K562 (cell line): ENCODE measurements around the gene DLL4. TPM values are rescaled to one million over a fixed set of nuclear protein-coding genes. Genes with fewer than 3 reads are reported as not detected.

ENCODE experiments used
- ATAC-seq: fragments of 200-7000 bp; cut with Tn5 transposase; 3 replicates; pipeline ENCODE4 v1.9.1; 2020; ENCODE audit warnings: moderate library complexity
- BruUV-seq: library from RNA; stranded (reverse); fragments of 400-500 nt; replicated peaks from 2 replicates; lab custom pipeline; 2021; lab: Mats Ljungman, UMichigan
- CTCF ChIA-PET: fragments of 300-600 bp; formaldehyde crosslinking; extraction: SDS; loops from one replicate; lab custom pipeline; 2021; ENCODE audit warnings: low intra/inter-chr PET ratio; lab: Yijun Ruan, JAX
- POLR2A ChIA-PET: fragments of 300-600, 350-650 bp; sonication (Branson Sonifier 250); formaldehyde crosslinking; extraction: SDS; loops from one replicate; lab custom pipeline; 2021; ENCODE audit warnings: antibody characterized with exemption, inconsistent platforms; lab: Yijun Ruan, JAX
- DNase-seq, 4 experiments: peaks; one replicate each; pipeline versions ENCODE4 v3.0.0 to v3.0.0-alpha.2; 2011 to 2018; ENCODE audit warnings: low spot score in 3 of 4, mixed read lengths in 3 of 4; ENCODE audit errors: extremely low read depth in 1 of 4
- FAIRE-seq: peaks from 2 replicates; lab custom pipeline; 2011; peaks lifted over from hg19 to GRCh38; lab: Jason Lieb, UNC
- H2AFZ ChIP-seq: 2 replicates; pipeline ENCODE4 v1.6.0; 2011; ENCODE audit warnings: low read depth, low read length, control low read depth, inconsistent platforms
- H3K27ac ChIP-seq: fragments of 200-600 bp; 3 replicates; pipeline ENCODE4 v1.8.0; 2011; ENCODE audit warnings: low read depth, mild to moderate bottlenecking, control low read depth, inconsistent platforms, low read length, moderate library complexity, mixed read lengths; ENCODE audit errors: extremely low read depth
- H3K27me3 ChIP-seq, 2 experiments: fragments of 300-600 bp in 1 of 2; 2 replicates in 1 of 2; 3 replicates in 1 of 2; pipeline versions ENCODE4 v1.6.0 to v1.8.0; 2011; ENCODE audit warnings: inconsistent platforms in 2 of 2, low read length in 2 of 2, mild to moderate bottlenecking in 1 of 2, mixed read lengths in 1 of 2, moderate library complexity in 1 of 2; ENCODE audit not compliant: control insufficient read depth in 2 of 2, insufficient read depth in 2 of 2
- H3K36me3 ChIP-seq: fragments of 300-600 bp; 3 replicates; pipeline ENCODE4 v1.8.0; 2011; ENCODE audit warnings: mild to moderate bottlenecking, low read length, inconsistent platforms; ENCODE audit not compliant: control insufficient read depth, insufficient read depth
- H3K4me1 ChIP-seq, 2 experiments: fragments of 200-600 bp in 1 of 2; replicated peaks in 1 of 2; 2 replicates in 1 of 2; 3 replicates in 1 of 2; pipeline versions ENCODE4 v1.5.1 to v1.8.0; 2011; ENCODE audit warnings: inconsistent platforms in 2 of 2, low read length in 2 of 2, mild to moderate bottlenecking in 1 of 2, mixed read lengths in 1 of 2, moderate library complexity in 1 of 2; ENCODE audit not compliant: control insufficient read depth in 2 of 2, insufficient read depth in 2 of 2
- H3K4me2 ChIP-seq: 2 replicates; pipeline ENCODE4 v1.6.1; 2011; ENCODE audit warnings: low read length, control low read depth, inconsistent platforms, mixed read lengths; ENCODE audit not compliant: insufficient read depth
- H3K4me3 ChIP-seq: fragments of 200-600 bp; sonication (generic), shearing (Covaris generic); 2 replicates; pipeline ENCODE4 v1.5.1; 2016; ENCODE audit warnings: control low read depth, inconsistent platforms
- H3K79me2 ChIP-seq: fragments of 200-600 bp; 3 replicates; pipeline ENCODE4 v1.8.0; 2011; ENCODE audit warnings: low read length, inconsistent platforms; ENCODE audit not compliant: control insufficient read depth, insufficient read depth
- H3K9ac ChIP-seq, 2 experiments: 2 replicates each; pipeline versions ENCODE4 v1.6.0 to v1.6.1; 2011; ENCODE audit warnings: low read depth in 2 of 2, low read length in 2 of 2, control low read depth in 1 of 2, inconsistent platforms in 1 of 2, mild to moderate bottlenecking in 1 of 2, mixed read lengths in 1 of 2; ENCODE audit not compliant: insufficient read depth in 1 of 2
- H3K9me1 ChIP-seq: one replicate; pipeline ENCODE4 v1.6.0; 2011; ENCODE audit warnings: inconsistent platforms, mild to moderate bottlenecking, low read length, moderate library complexity; ENCODE audit not compliant: control insufficient read depth, insufficient read depth
- H3K9me3 ChIP-seq: replicated peaks from 2 replicates; pipeline ENCODE4 v1.5.1; 2011; ENCODE audit warnings: low read depth, low read length, inconsistent platforms; ENCODE audit not compliant: control insufficient read depth, insufficient read depth
- H4K20me1 ChIP-seq: replicated peaks from 2 replicates; pipeline ENCODE4 v1.6.1; 2011; ENCODE audit warnings: low read length, inconsistent platforms, mixed read lengths; ENCODE audit not compliant: control insufficient read depth, insufficient read depth
- GTF2A2 ChIP-seq: IDR thresholded peaks from 2 replicates; pipeline ENCODE4 v1.6.1; 2016; ENCODE audit warnings: mild to moderate bottlenecking, missing genetic modification characterization, missing compliant biosample characterization
- POLR2G ChIP-seq: fragments of 200-400 bp; formaldehyde crosslinking; IDR thresholded peaks from 2 replicates; pipeline ENCODE4 v1.6.1; 2017; ENCODE audit warnings: low read depth, mild to moderate bottlenecking, antibody characterized with exemption, low read length, moderate library complexity
- RBFOX2 ChIP-seq: fragments of 200-400 bp; formaldehyde crosslinking; IDR thresholded peaks from 2 replicates; pipeline ENCODE4 v1.6.1; 2017; ENCODE audit warnings: low read depth, mild to moderate bottlenecking, low read length, moderate library complexity
- RBM22 ChIP-seq: fragments of 200-400 bp; formaldehyde crosslinking; IDR thresholded peaks from 2 replicates; pipeline ENCODE4 v1.6.1; 2018; ENCODE audit warnings: low read length, low read depth; ENCODE audit not compliant: poor library complexity, severe bottlenecking
- XRCC3 ChIP-seq: fragments of 450-650 bp; IDR thresholded peaks from 2 replicates; pipeline ENCODE4 v1.6.1; 2017; ENCODE audit warnings: mild to moderate bottlenecking, moderate library complexity
- ZBTB33 ChIP-seq: sonication (generic); formaldehyde crosslinking; IDR thresholded peaks from 2 replicates; pipeline ENCODE4 v1.8.1; 2023; ENCODE audit warnings: mild to moderate bottlenecking, missing genetic modification reagents
- ZNF121 ChIP-seq: sonication (generic); formaldehyde crosslinking; conservative IDR thresholded peaks from 2 replicates; pipeline ENCODE4 v1.8.0; 2022; ENCODE audit warnings: missing genetic modification reagents
- ZNF57 ChIP-seq: fragments of 450-650 bp; formaldehyde crosslinking; IDR thresholded peaks from 2 replicates; pipeline ENCODE4 v1.4.0; 2020; ENCODE audit warnings: mild to moderate bottlenecking, moderate library complexity
- ZNF584 ChIP-seq: fragments of 200-800 bp; sonication (Bioruptor generic); IDR thresholded peaks from 2 replicates; pipeline ENCODE4 v1.6.1; 2016; ENCODE audit warnings: low read depth, mild to moderate bottlenecking, missing genetic modification characterization, missing compliant biosample characterization
- WGBS: fragments of 100-300 bp; shearing (Covaris generic); methylation state at CpG from one replicate; pipeline ENCODE4 v1.1.6; 2016; ENCODE audit warnings: low coverage, mixed read lengths; ENCODE audit not compliant: insufficient coverage; ENCODE audit errors: missing lambda C conversion rate; 5-methylcytosine and 5-hydroxymethylcytosine counted together
- in situ Hi-C: fragments of 300-500 bp; cut with MboI; formaldehyde crosslinking; loops from 4 replicates; pipeline ENCODE4 v1.15.0; 2018; ENCODE audit warnings: inconsistent platforms, mixed read lengths
- intact Hi-C: fragments of 100-400 bp; cut with micrococcal nuclease; formaldehyde crosslinking; loops from 2 replicates; pipeline ENCODE4 v1.14.2; 2022
- polyA plus RNA-seq, 8 experiments: library from polyadenylated mRNA; depleted of rRNA in 4 of 8; stranded (reverse) in 5 of 8; unstranded in 3 of 8; fragments of >200 nt; fragmentation: Nextera tagmentation in 2 of 8; fragmentation: Illumina TruSeq in 1 of 8; extraction: Ambion mirVana in 2 of 8; extraction: Trizol in 1 of 8; gene quantifications; 2 replicates each; pipeline versions ENCODE4 v1.2.1 to v1.2.3, GENCODE V29; 2011 to 2014; ENCODE audit warnings: inconsistent platforms in 1 of 8, missing spikeins in 1 of 8
- total RNA-seq, 7 experiments: library from RNA; depleted of rRNA in 6 of 7; stranded (reverse); fragments of >200 nt in 6 of 7; fragmentation: Illumina TruSeq in 2 of 7; extraction: Trizol in 2 of 7; gene quantifications; 2 replicates each; pipeline versions ENCODE4 v1.2.1 to v1.2.3, GENCODE V29; 2011 to 2021; ENCODE audit warnings: low replicate concordance in 1 of 7
- TF ChIP-seq, protein P1 (sequence below): sonication (generic); formaldehyde crosslinking; IDR thresholded peaks from 2 replicates; pipeline ENCODE4 v1.8.0; 2022; ENCODE audit warnings: missing genetic modification reagents, mild to moderate bottlenecking, moderate library complexity, borderline replicate concordance

The DLL4 gene
- total and polyA plus RNA-seq, 9 of the 15 experiments (the other 6 are each of a cell fraction or from before 2014, with no cell fraction given), result 0.04 to 1.1 (median 0.41) TPM; not detected in 1

- no peak overlapping the region for H3K4me3 ChIP-seq
- ATAC-seq (peak; percentile 3), DNase-seq (no peak), FAIRE-seq (no peak)
- peaks cover 2% of the 10 kb centered on the region for H3K9me1 ChIP-seq
- H3K9me3 ChIP-seq, result no peaks in the 10 kb centered on the region
- H3K4me2 ChIP-seq, result no peak overlapping the region
- H3K4me1 ChIP-seq, result peaks cover 7 to 41% of the 10 kb centered on the region in 2 experiments; a peak in 4 of 5 replicates
- H3K9ac ChIP-seq, result peak overlapping the region in 1 of 2 experiments; percentile 39; a peak in 1 of 4 replicates
- peaks cover 5% of the 10 kb centered on the region; the same call in 1 of the 2 replicates for H4K20me1 ChIP-seq
- H2AFZ ChIP-seq, result no peak overlapping the region
- H3K27me3 ChIP-seq, result no peaks in the 10 kb centered on the region; a peak in 1 of 5 replicates
- ChIA-PET POLR2A (interaction anchor here (0.6 to 2.5 kb wide), 8 partner anchors 10 to 924 kb away, joined by 3 to 10 read pairs (median 4); no protein-coding TSS in a partner anchor), CTCF (no interaction called here)
- 33% methylated on average over 4 of the region's 4 CpGs for WGBS
- peaks cover 9% of the 10 kb centered on the region; the same call in 2 of the 3 replicates for H3K79me2 ChIP-seq
- H3K27ac ChIP-seq, result no peak overlapping the region
- in situ Hi-C loops, result no loop called here
- no TSS peak for BruUV-seq
- intact Hi-C loops, result no loop called here
- peak; percentile 85 for TF ChIP-seq ZNF121 (CRISPR knock-in tag)
- TF ChIP-seq ZNF57, result no peak
- no peaks in the 10 kb centered on the region; the same call in 2 of the 3 replicates for H3K36me3 ChIP-seq
Measured at GRCh38 chr15:40957041-40957555, 28.0 kb downstream of the DLL4 start.

GRCh38 chr15:40957581-40958051 lies 28.5 kb downstream of the DLL4 start:
- FAIRE-seq, result no peak
- in situ Hi-C loops, result no loop called here

More at GRCh38 chr15:40957581-40958051, 28.5 kb downstream of the DLL4 start:
- no peak overlapping the region for H2AFZ ChIP-seq
- H3K36me3 ChIP-seq, result no peaks in the 10 kb centered on the region; the same call in 2 of the 3 replicates
- H3K9me1 ChIP-seq, result peaks cover 2% of the 10 kb centered on the region
- H3K4me1 ChIP-seq, result peaks cover 7 to 36% of the 10 kb centered on the region in 2 experiments; a peak in 4 of 5 replicates
- H3K4me3 ChIP-seq, result no peak overlapping the region
- no peaks in the 10 kb centered on the region for H3K9me3 ChIP-seq
- H3K27me3 ChIP-seq, result no peaks in the 10 kb centered on the region; a peak in 1 of 5 replicates
- TF ChIP-seq ZBTB33 (CRISPR knock-in tag) (peak; percentile 25; the same call in 1 of the 2 replicates), ZNF584 (CRISPR knock-in tag) (no peak), RBFOX2 (peak; percentile 72), GTF2A2 (tag) (no peak), XRCC3 (no peak), RBM22 (peak; percentile 69), POLR2G (peak; percentile 76)
- TF ChIP-seq, protein P1, sequence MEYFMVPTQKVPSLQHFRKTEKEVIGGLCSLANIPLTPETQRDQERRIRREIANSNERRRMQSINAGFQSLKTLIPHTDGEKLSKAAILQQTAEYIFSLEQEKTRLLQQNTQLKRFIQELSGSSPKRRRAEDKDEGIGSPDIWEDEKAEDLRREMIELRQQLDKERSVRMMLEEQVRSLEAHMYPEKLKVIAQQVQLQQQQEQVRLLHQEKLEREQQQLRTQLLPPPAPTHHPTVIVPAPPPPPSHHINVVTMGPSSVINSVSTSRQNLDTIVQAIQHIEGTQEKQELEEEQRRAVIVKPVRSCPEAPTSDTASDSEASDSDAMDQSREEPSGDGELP (CRISPR knock-in tag), result peak; percentile 39; the same call in 1 of the 2 replicates
- TF ChIP-seq, all 486 proteins: peak for 5
- peaks cover 9% of the 10 kb centered on the region; the same call in 2 of the 3 replicates for H3K79me2 ChIP-seq
- no peak overlapping the region for H3K9ac ChIP-seq
- DNase-seq, result no peak
- ChIA-PET POLR2A (interaction anchor here (0.6 to 2.5 kb wide), 6 partner anchors 9 to 555 kb away, joined by 3 to 10 read pairs (median 4); no protein-coding TSS in a partner anchor), CTCF (no interaction called here)
- no peak overlapping the region for H3K4me2 ChIP-seq
- no TSS peak for BruUV-seq
- no peak overlapping the region for H3K27ac ChIP-seq
- H4K20me1 ChIP-seq, result peaks cover 5% of the 10 kb centered on the region; the same call in 1 of the 2 replicates
- peak; percentile 15 for ATAC-seq
- 35% methylated on average over 8 of the region's 9 CpGs for WGBS
- intact Hi-C loops, result no loop called here
